Panc1 (cell line): Measurements from ENCODE around the gene CRYBG1.

Source experiments
- CTCF ChIP-seq: fragments of 450-650 bp; IDR thresholded peaks from 2 replicates; pipeline ENCODE4 v1.5.1; 2017; ENCODE audit warnings: mild to moderate bottlenecking
- POLR2AphosphoS5 ChIP-seq: IDR thresholded peaks from 2 replicates; pipeline ENCODE4 v1.6.1; 2012; ENCODE audit warnings: mild to moderate bottlenecking, low read depth, low read length, moderate library complexity

- TF ChIP-seq CTCF, result no peak
- no peak for TF ChIP-seq POLR2AphosphoS5
Observed at GRCh38 chr6:106446983-106447382, 86.5 kb downstream of the CRYBG1 start.
